HepG2 (cell line): ENCODE measurements around the gene NKX1-2. TPM values are rescaled to one million over a fixed set of nuclear protein-coding genes. Genes with fewer than 3 reads are reported as not detected.

Experiments
- ADNP ChIP-seq: sonication (generic); formaldehyde crosslinking; IDR thresholded peaks from 2 replicates; pipeline ENCODE4 v1.4.0; 2020; ENCODE audit warnings: missing genetic modification reagents
- AHR ChIP-seq: IDR thresholded peaks from 2 replicates; pipeline ENCODE4 v1.6.1; 2018; ENCODE audit warnings: missing genetic modification reagents, missing compliant biosample characterization
- GATAD2A ChIP-seq: IDR thresholded peaks from 2 replicates; pipeline ENCODE4 v1.6.1; 2016
- HOXD1 ChIP-seq: sonication (generic); formaldehyde crosslinking; IDR thresholded peaks from 2 replicates; pipeline ENCODE4 v1.5.0; 2020; ENCODE audit warnings: missing genetic modification reagents
- ZC3H4 ChIP-seq: sonication (generic); formaldehyde crosslinking; IDR thresholded peaks from 2 replicates; pipeline ENCODE4 v1.4.0; 2020; ENCODE audit warnings: missing genetic modification reagents, borderline replicate concordance
- ZNF263 ChIP-seq: sonication (generic); formaldehyde crosslinking; IDR thresholded peaks from 2 replicates; pipeline ENCODE4 v1.4.0; 2020; ENCODE audit warnings: missing genetic modification reagents
- ZNF282 ChIP-seq: fragments of 450-650 bp; IDR thresholded peaks from 2 replicates; pipeline ENCODE4 v1.6.1; 2018; ENCODE audit not compliant: partially characterized antibody
- ZNF30 ChIP-seq: sonication (generic); formaldehyde crosslinking; IDR thresholded peaks from 2 replicates; pipeline ENCODE4 v1.5.0; 2020; ENCODE audit warnings: mild to moderate bottlenecking, missing genetic modification reagents
- ZNF644 ChIP-seq: IDR thresholded peaks from 2 replicates; pipeline ENCODE4 v1.6.1; 2016; ENCODE audit warnings: low read depth
- ZNF747 ChIP-seq: sonication (generic); formaldehyde crosslinking; IDR thresholded peaks from 2 replicates; pipeline ENCODE4 v1.8.1; 2023; ENCODE audit warnings: missing genetic modification reagents, mild to moderate bottlenecking, borderline replicate concordance
- ZNF781 ChIP-seq: sonication (generic); formaldehyde crosslinking; IDR thresholded peaks from 2 replicates; pipeline ENCODE4 v1.5.1; 2020; ENCODE audit warnings: borderline replicate concordance, mild to moderate bottlenecking, missing genetic modification reagents; ENCODE audit errors: not compliant biosample characterization
- polyA plus RNA-seq, 8 experiments: library from polyadenylated mRNA; depleted of rRNA in 3 of 8; stranded (reverse) in 7 of 8; unstranded in 1 of 8; fragments of >200 nt; fragmentation: Illumina TruSeq in 4 of 8; extraction: Trizol in 4 of 8; gene quantifications; 2 replicates each; pipeline versions ENCODE4 v1.2.1 to v1.2.3, GENCODE V29; 2011 to 2016; ENCODE audit warnings: low read depth in 4 of 8, missing spikeins in 1 of 8, mixed read lengths in 1 of 8; ENCODE audit not compliant: insufficient read depth in 1 of 8
- total RNA-seq, 5 experiments: library from RNA; depleted of rRNA; stranded (reverse); fragments of >200 nt; fragmentation: Illumina TruSeq; extraction: Trizol; gene quantifications; 2 replicates each; pipeline ENCODE4 v1.2.3, GENCODE V29; 2016; ENCODE audit warnings: low read depth in 1 of 5
- TF ChIP-seq, protein P1 (sequence below): sonication (generic); formaldehyde crosslinking; IDR thresholded peaks from 2 replicates; pipeline ENCODE4 v1.9.0; 2021; ENCODE audit warnings: mild to moderate bottlenecking, missing genetic modification reagents
- TF ChIP-seq, protein P2 (sequence below): sonication (generic); formaldehyde crosslinking; IDR thresholded peaks from 2 replicates; pipeline ENCODE4 v1.5.0; 2020; ENCODE audit warnings: mild to moderate bottlenecking, missing genetic modification reagents, borderline replicate concordance
- TF ChIP-seq, protein P3 (sequence below): sonication (generic); formaldehyde crosslinking; IDR thresholded peaks from 2 replicates; pipeline ENCODE4 v1.4.0; 2020; ENCODE audit warnings: missing genetic modification reagents, borderline replicate concordance

NKX1-2 gene
- total and polyA plus RNA-seq, 2 of the 13 experiments (the other 11 are each of a cell fraction or from before 2014, with no cell fraction given), result not detected

DNA sequence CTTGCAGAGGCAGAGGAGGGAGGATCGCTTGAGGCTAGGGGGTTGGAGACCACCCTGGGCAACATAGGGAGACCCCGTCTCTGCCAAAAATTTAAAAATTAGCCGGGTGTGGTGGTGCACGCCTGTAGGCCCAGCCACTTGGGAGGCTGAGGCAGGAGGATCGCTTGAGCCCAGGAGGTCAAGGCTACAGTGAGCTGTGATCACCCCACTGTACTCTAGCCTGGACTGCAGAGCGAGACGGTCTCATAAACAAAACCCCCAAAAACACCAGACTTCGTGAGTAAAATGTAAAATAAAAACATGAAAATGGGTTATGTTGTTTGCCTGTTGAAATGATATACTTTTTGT is 12.5 kb upstream of the NKX1-2 start (continued):
- TF ChIP-seq, protein P1, sequence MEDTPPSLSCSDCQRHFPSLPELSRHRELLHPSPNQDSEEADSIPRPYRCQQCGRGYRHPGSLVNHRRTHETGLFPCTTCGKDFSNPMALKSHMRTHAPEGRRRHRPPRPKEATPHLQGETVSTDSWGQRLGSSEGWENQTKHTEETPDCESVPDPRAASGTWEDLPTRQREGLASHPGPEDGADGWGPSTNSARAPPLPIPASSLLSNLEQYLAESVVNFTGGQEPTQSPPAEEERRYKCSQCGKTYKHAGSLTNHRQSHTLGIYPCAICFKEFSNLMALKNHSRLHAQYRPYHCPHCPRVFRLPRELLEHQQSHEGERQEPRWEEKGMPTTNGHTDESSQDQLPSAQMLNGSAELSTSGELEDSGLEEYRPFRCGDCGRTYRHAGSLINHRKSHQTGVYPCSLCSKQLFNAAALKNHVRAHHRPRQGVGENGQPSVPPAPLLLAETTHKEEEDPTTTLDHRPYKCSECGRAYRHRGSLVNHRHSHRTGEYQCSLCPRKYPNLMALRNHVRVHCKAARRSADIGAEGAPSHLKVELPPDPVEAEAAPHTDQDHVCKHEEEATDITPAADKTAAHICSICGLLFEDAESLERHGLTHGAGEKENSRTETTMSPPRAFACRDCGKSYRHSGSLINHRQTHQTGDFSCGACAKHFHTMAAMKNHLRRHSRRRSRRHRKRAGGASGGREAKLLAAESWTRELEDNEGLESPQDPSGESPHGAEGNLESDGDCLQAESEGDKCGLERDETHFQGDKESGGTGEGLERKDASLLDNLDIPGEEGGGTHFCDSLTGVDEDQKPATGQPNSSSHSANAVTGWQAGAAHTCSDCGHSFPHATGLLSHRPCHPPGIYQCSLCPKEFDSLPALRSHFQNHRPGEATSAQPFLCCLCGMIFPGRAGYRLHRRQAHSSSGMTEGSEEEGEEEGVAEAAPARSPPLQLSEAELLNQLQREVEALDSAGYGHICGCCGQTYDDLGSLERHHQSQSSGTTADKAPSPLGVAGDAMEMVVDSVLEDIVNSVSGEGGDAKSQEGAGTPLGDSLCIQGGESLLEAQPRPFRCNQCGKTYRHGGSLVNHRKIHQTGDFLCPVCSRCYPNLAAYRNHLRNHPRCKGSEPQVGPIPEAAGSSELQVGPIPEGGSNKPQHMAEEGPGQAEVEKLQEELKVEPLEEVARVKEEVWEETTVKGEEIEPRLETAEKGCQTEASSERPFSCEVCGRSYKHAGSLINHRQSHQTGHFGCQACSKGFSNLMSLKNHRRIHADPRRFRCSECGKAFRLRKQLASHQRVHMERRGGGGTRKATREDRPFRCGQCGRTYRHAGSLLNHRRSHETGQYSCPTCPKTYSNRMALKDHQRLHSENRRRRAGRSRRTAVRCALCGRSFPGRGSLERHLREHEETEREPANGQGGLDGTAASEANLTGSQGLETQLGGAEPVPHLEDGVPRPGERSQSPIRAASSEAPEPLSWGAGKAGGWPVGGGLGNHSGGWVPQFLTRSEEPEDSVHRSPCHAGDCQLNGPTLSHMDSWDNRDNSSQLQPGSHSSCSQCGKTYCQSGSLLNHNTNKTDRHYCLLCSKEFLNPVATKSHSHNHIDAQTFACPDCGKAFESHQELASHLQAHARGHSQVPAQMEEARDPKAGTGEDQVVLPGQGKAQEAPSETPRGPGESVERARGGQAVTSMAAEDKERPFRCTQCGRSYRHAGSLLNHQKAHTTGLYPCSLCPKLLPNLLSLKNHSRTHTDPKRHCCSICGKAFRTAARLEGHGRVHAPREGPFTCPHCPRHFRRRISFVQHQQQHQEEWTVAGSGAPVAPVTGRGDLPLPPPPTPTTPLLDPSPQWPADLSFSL (CRISPR knock-in tag), result no peak
- TF ChIP-seq AHR (no peak), ZC3H4 (CRISPR knock-in tag) (no peak), ZNF781 (peak; percentile 38), GATAD2A (CRISPR knock-in tag) (no peak), ZNF263 (no peak), ADNP (0 out of 2 replicates have a peak, but pooled peaks have one; percentile 26), ZNF30 (CRISPR knock-in tag) (no peak), HOXD1 (CRISPR knock-in tag) (no peak), ZNF282 (no peak), ZNF644 (CRISPR knock-in tag) (no peak), ZNF747 (no peak)
- TF ChIP-seq, protein P2, sequence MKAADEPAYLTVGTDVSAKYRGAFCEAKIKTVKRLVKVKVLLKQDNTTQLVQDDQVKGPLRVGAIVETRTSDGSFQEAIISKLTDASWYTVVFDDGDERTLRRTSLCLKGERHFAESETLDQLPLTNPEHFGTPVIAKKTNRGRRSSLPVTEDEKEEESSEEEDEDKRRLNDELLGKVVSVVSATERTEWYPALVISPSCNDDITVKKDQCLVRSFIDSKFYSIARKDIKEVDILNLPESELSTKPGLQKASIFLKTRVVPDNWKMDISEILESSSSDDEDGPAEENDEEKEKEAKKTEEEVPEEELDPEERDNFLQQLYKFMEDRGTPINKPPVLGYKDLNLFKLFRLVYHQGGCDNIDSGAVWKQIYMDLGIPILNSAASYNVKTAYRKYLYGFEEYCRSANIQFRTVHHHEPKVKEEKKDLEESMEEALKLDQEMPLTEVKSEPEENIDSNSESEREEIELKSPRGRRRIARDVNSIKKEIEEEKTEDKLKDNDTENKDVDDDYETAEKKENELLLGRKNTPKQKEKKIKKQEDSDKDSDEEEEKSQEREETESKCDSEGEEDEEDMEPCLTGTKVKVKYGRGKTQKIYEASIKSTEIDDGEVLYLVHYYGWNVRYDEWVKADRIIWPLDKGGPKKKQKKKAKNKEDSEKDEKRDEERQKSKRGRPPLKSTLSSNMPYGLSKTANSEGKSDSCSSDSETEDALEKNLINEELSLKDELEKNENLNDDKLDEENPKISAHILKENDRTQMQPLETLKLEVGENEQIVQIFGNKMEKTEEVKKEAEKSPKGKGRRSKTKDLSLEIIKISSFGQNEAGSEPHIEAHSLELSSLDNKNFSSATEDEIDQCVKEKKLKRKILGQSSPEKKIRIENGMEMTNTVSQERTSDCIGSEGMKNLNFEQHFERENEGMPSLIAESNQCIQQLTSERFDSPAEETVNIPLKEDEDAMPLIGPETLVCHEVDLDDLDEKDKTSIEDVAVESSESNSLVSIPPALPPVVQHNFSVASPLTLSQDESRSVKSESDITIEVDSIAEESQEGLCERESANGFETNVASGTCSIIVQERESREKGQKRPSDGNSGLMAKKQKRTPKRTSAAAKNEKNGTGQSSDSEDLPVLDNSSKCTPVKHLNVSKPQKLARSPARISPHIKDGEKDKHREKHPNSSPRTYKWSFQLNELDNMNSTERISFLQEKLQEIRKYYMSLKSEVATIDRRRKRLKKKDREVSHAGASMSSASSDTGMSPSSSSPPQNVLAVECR (CRISPR knock-in tag), result no peak
- TF ChIP-seq, protein P3, sequence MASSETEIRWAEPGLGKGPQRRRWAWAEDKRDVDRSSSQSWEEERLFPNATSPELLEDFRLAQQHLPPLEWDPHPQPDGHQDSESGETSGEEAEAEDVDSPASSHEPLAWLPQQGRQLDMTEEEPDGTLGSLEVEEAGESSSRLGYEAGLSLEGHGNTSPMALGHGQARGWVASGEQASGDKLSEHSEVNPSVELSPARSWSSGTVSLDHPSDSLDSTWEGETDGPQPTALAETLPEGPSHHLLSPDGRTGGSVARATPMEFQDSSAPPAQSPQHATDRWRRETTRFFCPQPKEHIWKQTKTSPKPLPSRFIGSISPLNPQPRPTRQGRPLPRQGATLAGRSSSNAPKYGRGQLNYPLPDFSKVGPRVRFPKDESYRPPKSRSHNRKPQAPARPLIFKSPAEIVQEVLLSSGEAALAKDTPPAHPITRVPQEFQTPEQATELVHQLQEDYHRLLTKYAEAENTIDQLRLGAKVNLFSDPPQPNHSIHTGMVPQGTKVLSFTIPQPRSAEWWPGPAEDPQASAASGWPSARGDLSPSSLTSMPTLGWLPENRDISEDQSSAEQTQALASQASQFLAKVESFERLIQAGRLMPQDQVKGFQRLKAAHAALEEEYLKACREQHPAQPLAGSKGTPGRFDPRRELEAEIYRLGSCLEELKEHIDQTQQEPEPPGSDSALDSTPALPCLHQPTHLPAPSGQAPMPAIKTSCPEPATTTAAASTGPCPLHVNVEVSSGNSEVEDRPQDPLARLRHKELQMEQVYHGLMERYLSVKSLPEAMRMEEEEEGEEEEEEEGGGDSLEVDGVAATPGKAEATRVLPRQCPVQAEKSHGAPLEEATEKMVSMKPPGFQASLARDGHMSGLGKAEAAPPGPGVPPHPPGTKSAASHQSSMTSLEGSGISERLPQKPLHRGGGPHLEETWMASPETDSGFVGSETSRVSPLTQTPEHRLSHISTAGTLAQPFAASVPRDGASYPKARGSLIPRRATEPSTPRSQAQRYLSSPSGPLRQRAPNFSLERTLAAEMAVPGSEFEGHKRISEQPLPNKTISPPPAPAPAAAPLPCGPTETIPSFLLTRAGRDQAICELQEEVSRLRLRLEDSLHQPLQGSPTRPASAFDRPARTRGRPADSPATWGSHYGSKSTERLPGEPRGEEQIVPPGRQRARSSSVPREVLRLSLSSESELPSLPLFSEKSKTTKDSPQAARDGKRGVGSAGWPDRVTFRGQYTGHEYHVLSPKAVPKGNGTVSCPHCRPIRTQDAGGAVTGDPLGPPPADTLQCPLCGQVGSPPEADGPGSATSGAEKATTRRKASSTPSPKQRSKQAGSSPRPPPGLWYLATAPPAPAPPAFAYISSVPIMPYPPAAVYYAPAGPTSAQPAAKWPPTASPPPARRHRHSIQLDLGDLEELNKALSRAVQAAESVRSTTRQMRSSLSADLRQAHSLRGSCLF, result no peak
